HepG2 (cell line): Measurements from ENCODE around the gene MADCAM1. TPM values are rescaled to one million over a fixed set of nuclear protein-coding genes. Genes with fewer than 3 reads are reported as not detected.

Experiments used
- CENPT ChIP-seq: sonication (generic); formaldehyde crosslinking; IDR thresholded peaks from 2 replicates; pipeline ENCODE4 v1.8.0; 2022; ENCODE audit warnings: low read depth, mild to moderate bottlenecking, moderate library complexity, missing genetic modification reagents
- ETS1 ChIP-seq: sonication (generic); formaldehyde crosslinking; IDR thresholded peaks from 2 replicates; pipeline ENCODE4 v1.4.0; 2020; ENCODE audit warnings: missing genetic modification reagents
- FOXM1 ChIP-seq: sonication (generic); formaldehyde crosslinking; IDR thresholded peaks from 2 replicates; pipeline ENCODE4 v1.5.0; 2020; ENCODE audit warnings: missing genetic modification reagents
- HCFC1 ChIP-seq: fragments of 150-350 bp; IDR thresholded peaks from 2 replicates; pipeline ENCODE4 v1.6.1; 2014; ENCODE audit warnings: low read depth, low read length
- KAT8 ChIP-seq: IDR thresholded peaks from 2 replicates; pipeline ENCODE4 v1.6.1; 2016; ENCODE audit warnings: missing genetic modification reagents, missing compliant biosample characterization
- KLF13 ChIP-seq: sonication (generic); formaldehyde crosslinking; IDR thresholded peaks from 2 replicates; pipeline ENCODE4 v1.4.0; 2020; ENCODE audit warnings: mild to moderate bottlenecking, missing genetic modification reagents
- NCOR1 ChIP-seq: fragments of 200-600 bp; sonication (generic); IDR thresholded peaks from 2 replicates; pipeline ENCODE4 v1.7.0; 2017; ENCODE audit warnings: antibody characterized with exemption, low read length, borderline replicate concordance
- NR0B2 ChIP-seq: sonication (generic); formaldehyde crosslinking; IDR thresholded peaks from 2 replicates; pipeline ENCODE4 v1.4.0; 2020; ENCODE audit warnings: mild to moderate bottlenecking, missing genetic modification reagents
- PBX2 ChIP-seq: IDR thresholded peaks from 2 replicates; pipeline ENCODE4 v1.6.1; 2016; ENCODE audit warnings: control low read depth
- PRMT3 ChIP-seq: sonication (generic); formaldehyde crosslinking; IDR thresholded peaks from 2 replicates; pipeline ENCODE4 v1.8.1; 2022; ENCODE audit warnings: low read depth, mild to moderate bottlenecking, moderate library complexity, missing genetic modification reagents, borderline replicate concordance
- RFXANK ChIP-seq: IDR thresholded peaks from 2 replicates; pipeline ENCODE4 v1.6.1; 2016
- ZBTB42 ChIP-seq: sonication (generic); formaldehyde crosslinking; IDR thresholded peaks from 2 replicates; pipeline ENCODE4 v1.5.0; 2020; ENCODE audit warnings: mild to moderate bottlenecking, missing genetic modification reagents
- ZKSCAN5 ChIP-seq: sonication (generic); formaldehyde crosslinking; IDR thresholded peaks from 2 replicates; pipeline ENCODE4 v1.5.1; 2020; ENCODE audit warnings: mild to moderate bottlenecking, missing genetic modification reagents
- ZNF224 ChIP-seq: sonication (generic); formaldehyde crosslinking; IDR thresholded peaks from 2 replicates; pipeline ENCODE4 v1.5.0; 2020; ENCODE audit warnings: mild to moderate bottlenecking, missing genetic modification reagents
- ZNF281 ChIP-seq: sonication (generic); formaldehyde crosslinking; IDR thresholded peaks from 2 replicates; pipeline ENCODE4 v1.4.0; 2020; ENCODE audit warnings: missing genetic modification reagents, borderline replicate concordance
- ZNF605 ChIP-seq: sonication (generic); formaldehyde crosslinking; IDR thresholded peaks from 2 replicates; pipeline ENCODE4 v1.8.0; 2022; ENCODE audit warnings: mild to moderate bottlenecking, missing genetic modification reagents
- ZNF619 ChIP-seq: sonication (generic); formaldehyde crosslinking; IDR thresholded peaks from 2 replicates; pipeline ENCODE4 v1.4.0; 2020; ENCODE audit warnings: mild to moderate bottlenecking, missing genetic modification reagents
- polyA plus RNA-seq, 8 experiments: library from polyadenylated mRNA; depleted of rRNA in 3 of 8; stranded (reverse) in 7 of 8; unstranded in 1 of 8; fragments of >200 nt; fragmentation: Illumina TruSeq in 4 of 8; extraction: Trizol in 4 of 8; gene quantifications; 2 replicates each; pipeline versions ENCODE4 v1.2.1 to v1.2.3, GENCODE V29; 2011 to 2016; ENCODE audit warnings: low read depth in 4 of 8, missing spikeins in 1 of 8, mixed read lengths in 1 of 8; ENCODE audit not compliant: insufficient read depth in 1 of 8
- total RNA-seq, 5 experiments: library from RNA; depleted of rRNA; stranded (reverse); fragments of >200 nt; fragmentation: Illumina TruSeq; extraction: Trizol; gene quantifications; 2 replicates each; pipeline ENCODE4 v1.2.3, GENCODE V29; 2016; ENCODE audit warnings: low read depth in 1 of 5
- TF ChIP-seq, protein P1 (sequence below): sonication (generic); formaldehyde crosslinking; IDR thresholded peaks from 2 replicates; pipeline ENCODE4 v1.8.1; 2023; ENCODE audit warnings: mild to moderate bottlenecking, missing genetic modification reagents
- TF ChIP-seq, protein P2 (sequence below): IDR thresholded peaks from 2 replicates; pipeline ENCODE4 v1.6.1; 2018; ENCODE audit warnings: missing genetic modification reagents, mild to moderate bottlenecking, missing compliant biosample characterization
- TF ChIP-seq, protein P3 (sequence below): sonication (generic); formaldehyde crosslinking; IDR thresholded peaks from 2 replicates; pipeline ENCODE4 v1.4.0; 2020; ENCODE audit warnings: missing genetic modification reagents; ENCODE audit errors: not compliant biosample characterization

MADCAM1 gene
- total and polyA plus RNA-seq, 2 of the 13 experiments (the other 11 are each of a cell fraction or from before 2014, with no cell fraction given) = 0.29 to 0.33 TPM

DNA sequence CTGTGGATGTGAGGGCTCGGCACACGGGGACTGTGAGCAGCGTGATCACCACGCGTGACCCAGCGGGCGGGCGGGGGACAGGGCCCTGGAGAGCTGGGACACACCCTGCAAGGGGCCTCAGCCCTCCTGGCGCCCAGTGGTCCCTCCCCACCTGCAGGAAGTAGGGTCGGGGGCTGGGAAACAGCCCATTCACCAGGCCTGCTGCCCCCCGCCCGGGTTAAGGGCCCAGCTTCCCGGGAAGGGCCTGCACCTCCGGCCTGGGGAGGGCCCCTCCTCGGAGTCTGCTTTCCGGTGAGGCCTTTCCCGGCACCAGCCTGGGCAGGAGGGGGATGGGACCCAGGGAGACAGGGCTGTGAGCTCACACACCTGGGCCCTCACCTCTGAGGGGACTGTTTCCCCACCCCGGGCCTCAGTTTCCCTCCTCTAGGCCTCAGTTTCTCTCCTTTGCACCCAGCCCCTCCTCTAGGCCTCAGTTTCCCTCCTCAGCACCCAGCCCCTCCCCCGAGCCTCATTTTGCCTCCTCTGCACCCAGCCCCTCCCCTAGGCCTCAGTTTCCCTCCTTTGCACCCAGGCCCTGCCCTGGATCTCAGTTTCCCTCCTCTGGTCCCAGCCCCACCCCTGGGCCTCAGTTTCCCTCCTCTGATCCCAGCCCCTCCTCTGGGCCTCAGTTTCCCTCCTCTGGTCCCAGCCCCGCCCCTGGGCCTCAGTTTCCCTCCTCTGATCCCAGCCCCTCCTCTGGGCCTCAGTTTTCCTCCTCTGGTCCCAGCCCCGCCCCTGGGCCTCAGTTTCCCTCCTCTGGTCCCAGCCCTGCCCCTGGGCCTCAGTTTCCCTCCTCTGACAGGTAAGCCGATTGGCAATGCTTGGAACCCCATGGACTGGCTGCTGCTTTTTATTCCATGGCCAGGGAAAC is 1.9 kb upstream of the MADCAM1 start (continued):
- TF ChIP-seq, protein P1, sequence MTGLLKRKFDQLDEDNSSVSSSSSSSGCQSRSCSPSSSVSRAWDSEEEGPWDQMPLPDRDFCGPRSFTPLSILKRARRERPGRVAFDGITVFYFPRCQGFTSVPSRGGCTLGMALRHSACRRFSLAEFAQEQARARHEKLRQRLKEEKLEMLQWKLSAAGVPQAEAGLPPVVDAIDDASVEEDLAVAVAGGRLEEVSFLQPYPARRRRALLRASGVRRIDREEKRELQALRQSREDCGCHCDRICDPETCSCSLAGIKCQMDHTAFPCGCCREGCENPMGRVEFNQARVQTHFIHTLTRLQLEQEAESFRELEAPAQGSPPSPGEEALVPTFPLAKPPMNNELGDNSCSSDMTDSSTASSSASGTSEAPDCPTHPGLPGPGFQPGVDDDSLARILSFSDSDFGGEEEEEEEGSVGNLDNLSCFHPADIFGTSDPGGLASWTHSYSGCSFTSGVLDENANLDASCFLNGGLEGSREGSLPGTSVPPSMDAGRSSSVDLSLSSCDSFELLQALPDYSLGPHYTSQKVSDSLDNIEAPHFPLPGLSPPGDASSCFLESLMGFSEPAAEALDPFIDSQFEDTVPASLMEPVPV = no peak
- TF ChIP-seq CENPT (no peak), ZNF224 (CRISPR knock-in tag) (no peak), ZBTB42 (CRISPR knock-in tag) (no peak), ETS1 (no peak), NR0B2 (CRISPR knock-in tag) (no peak), PRMT3 (no peak), HCFC1 (no peak), ZNF281 (peak; percentile 85), ZKSCAN5 (CRISPR knock-in tag) (no peak), PBX2 (no peak), ZNF605 (0 out of 2 replicates have a peak, but pooled peaks have one; percentile 19), RFXANK (CRISPR knock-in tag) (no peak), NCOR1 (no peak), KLF13 (CRISPR knock-in tag) (no peak), ZNF619 (CRISPR knock-in tag) (no peak), KAT8 (CRISPR knock-in tag) (peak; percentile 65), FOXM1 (CRISPR knock-in tag) (no peak)
- TF ChIP-seq, protein P2, sequence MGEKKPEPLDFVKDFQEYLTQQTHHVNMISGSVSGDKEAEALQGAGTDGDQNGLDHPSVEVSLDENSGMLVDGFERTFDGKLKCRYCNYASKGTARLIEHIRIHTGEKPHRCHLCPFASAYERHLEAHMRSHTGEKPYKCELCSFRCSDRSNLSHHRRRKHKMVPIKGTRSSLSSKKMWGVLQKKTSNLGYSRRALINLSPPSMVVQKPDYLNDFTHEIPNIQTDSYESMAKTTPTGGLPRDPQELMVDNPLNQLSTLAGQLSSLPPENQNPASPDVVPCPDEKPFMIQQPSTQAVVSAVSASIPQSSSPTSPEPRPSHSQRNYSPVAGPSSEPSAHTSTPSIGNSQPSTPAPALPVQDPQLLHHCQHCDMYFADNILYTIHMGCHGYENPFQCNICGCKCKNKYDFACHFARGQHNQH (CRISPR knock-in tag) = peak; percentile 55; the same call in 1 of the 2 replicates
- TF ChIP-seq, protein P3, sequence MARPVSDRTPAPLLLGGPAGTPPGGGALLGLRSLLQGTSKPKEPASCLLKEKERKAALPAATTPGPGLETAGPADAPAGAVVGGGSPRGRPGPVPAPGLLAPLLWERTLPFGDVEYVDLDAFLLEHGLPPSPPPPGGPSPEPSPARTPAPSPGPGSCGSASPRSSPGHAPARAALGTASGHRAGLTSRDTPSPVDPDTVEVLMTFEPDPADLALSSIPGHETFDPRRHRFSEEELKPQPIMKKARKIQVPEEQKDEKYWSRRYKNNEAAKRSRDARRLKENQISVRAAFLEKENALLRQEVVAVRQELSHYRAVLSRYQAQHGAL (CRISPR knock-in tag) = no peak
